ENCODE results near the gene HACD4.
"Not testable (repeated sequence)": the region's sequence is repeated elsewhere in the genome, so short reads cannot be mapped to it uniquely, and the experiment has no call there.

HACD4 gene

DNA sequence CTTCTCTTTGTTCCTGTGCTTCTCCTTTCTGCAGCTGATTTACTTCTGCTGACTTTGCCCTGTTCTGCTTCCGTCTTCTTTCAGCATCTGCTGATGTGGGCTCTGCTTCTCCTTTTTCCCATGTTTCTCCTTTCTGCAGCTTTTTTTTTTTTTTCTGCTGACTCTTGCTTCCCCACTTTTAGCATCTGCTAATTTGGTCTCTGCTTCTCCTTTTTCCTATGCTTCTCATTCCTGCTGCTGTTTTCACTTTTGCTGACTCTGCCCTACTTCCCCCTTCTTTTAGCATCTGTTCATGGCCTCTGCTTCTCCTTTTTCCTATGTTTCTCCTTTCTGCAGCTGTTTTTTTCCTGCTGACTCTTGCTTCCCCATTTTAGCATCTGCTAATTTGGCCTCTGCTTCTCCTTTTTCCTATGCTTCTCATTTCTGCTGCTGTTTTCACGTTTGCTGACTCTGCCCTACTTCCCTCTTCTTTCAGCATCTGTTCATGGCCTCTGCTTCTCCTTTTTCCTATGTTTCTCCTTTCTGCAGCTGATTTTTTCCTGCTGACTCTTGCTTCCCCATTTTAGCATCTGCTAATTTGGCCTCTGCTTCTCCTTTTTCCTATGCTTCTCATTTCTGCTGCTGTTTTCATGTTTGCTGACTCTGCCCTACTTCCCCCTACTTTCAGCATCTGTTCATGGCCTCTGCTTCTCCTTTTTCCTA is 58.0 kb downstream of the HACD4 start:
- not testable (repeated sequence) for DNase-seq (ENCODE audit: low read depth)

DNA sequence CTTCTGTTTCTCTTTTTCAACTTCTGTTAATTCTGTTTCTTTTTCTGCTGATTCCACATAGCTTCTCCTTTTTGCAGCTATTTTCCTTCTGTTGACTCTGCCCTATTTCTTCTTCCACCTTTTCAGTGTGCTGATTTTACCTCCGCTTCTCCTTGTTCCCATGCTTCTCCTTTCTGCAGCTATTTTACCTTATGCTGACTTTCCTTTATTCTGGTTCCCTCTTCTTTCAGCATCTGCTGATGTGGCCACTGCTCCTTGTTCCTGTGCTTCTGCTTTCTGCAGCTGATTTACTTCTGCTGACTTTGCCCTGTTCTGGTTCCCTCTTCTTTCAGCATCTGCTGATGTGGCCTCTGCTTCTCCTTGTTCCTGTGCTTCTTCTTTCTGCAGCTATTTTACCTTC is 58.8 kb downstream of the HACD4 start:
- no peak for DNase-seq (ENCODE audit: low read depth)

DNA sequence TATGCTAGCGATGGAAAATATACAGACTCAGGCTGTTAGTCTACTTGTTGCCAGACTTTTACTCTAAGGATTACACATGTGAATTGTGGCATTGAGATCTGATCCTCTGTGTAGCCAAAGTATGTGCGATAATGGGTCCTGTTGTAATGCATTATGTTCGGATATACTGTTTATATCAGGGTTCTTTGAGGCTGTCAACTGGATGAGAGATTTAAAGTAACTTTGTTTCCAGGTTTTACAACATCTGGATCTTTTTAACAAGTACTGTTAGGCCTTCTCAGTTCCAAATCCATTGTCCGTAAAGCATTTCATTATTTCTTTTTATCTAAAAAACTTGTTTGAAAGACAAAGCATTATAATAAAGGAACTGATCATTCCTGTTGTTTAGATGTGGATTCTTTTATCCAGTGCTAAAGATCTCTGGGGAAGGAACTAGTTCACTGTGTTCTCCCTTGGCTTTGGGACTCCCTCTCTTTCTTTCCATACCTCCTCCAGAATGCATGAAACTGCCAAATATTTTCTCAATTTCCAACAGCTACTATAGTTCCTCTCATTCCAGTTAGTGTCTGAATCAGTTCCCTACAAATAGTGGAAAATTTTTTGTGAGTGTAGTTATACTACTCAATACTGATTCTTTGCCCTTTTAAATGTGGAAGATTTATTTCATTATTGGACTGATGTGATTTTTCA is 68.8 kb downstream of the HACD4 start:
- no peak for DNase-seq (ENCODE audit: low read depth)

DNA sequence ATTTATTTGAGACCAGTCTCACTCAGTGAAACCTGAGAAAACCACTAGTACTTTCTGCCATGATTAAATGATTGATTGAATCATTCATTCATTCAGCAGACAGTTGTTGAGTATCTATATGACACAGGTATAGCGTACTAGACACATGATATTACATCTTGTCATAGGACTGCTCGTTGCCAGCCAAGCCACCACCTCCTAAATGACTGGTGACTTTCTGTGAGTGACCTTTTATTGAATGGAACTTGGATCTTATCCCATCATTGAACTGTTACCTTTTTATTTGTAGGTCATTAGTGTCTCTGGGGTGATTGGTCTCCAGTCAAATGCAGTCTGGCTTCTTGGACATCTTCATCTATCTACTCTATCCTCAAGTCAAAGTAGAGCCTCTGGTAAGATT is 80.7 kb downstream of the HACD4 start:
- DNase-seq (ENCODE audit: low read depth), result no peak
